Astrocyte (in vitro differentiated cells and primary cell): ENCODE data around the gene CERK.

ENCODE experiments used
- CTCF ChIP-seq: IDR thresholded peaks from 2 replicates; pipeline ENCODE4 v1.5.1; 2011; ENCODE audit warnings: low read depth, mild to moderate bottlenecking, inconsistent platforms, low read length, moderate library complexity; ENCODE audit not compliant: insufficient read depth
- EZH2 ChIP-seq: IDR thresholded peaks from 2 replicates; pipeline ENCODE4 v1.6.1; 2012; ENCODE audit warnings: mild to moderate bottlenecking, low read length, inconsistent platforms; ENCODE audit not compliant: insufficient read depth

GRCh38 chr22:46723882-46724281 is 14.2 kb downstream of the CERK start:
- TF ChIP-seq CTCF, result no peak
- no peak for TF ChIP-seq EZH2
